Right forelimb (tissue), 1 donor: ENCODE measurements around the gene RPP30.
"Not testable (repeated sequence)": the region's sequence is repeated elsewhere in the genome, so short reads cannot be mapped to it uniquely, and the experiment has no call there.

Experiments used
- DNase-seq: peaks from one replicate; pipeline ENCODE4 v3.0.0-alpha.2; 2018

Gene RPP30

DNA sequence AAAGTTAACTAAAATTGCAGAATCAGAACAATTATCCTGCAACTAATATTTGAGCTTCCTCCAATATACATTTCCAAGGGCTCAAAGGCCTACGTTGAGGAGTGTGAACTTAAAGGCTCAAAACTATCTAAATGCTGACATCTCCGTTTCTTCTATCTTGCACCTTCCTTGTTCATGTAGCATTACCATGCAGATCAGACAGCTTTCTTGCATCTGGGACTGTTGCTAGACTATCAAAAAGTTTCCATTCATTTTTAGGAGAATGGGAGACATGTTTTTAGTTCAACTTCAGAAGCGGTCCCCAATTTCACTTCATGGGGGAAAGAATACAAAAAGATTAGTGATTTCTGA, 46.2 kb downstream of the RPP30 start:
- no peak for DNase-seq

GRCh38 chr10:90919683-90920574, 48.2 kb downstream of the RPP30 start:
- no peak for DNase-seq

- no peak for DNase-seq
Observed at GRCh38 chr10:90920986-90921666, 49.4 kb downstream of the RPP30 start, which contains the start of gene ANKRD1. TSS of gene ANKRD1 (minus strand) at chr10:90921087. CDS start at chr10:90921027, 60 bp downstream.

- DNase-seq = no peak
Observed at GRCh38 chr10:90921906-90922305, 50.1 kb downstream of the RPP30 start.

DNA sequence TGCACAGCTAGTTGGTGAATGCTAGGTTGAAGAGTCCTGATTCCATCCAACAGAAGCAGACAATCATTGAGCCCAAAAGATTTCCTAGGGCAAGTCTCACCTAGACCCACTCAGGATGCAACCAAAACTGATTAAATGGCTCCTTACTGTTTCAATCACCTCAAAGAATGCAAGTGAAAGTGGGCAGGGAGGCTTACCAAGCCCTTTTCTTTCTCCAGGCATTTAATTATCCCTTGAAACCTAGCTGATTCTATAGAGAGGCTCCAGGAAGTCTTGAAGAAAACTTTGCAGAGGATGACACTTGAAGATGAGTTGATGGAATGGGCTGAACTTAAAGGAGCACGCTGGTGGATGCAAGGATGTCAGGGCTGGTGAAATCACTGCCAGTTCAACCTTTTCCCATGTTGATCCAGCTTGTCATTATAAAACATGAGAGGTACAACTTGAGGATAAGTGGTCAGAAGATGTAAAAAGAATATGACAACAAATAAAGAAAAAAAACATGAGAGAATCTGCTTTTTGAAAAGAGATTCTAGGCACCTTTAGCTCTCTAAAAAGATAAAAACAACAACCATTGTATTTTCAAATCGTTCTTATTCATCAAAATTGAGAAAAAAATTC, 51.4 kb downstream of the RPP30 start:
- DNase-seq = no peak

DNA sequence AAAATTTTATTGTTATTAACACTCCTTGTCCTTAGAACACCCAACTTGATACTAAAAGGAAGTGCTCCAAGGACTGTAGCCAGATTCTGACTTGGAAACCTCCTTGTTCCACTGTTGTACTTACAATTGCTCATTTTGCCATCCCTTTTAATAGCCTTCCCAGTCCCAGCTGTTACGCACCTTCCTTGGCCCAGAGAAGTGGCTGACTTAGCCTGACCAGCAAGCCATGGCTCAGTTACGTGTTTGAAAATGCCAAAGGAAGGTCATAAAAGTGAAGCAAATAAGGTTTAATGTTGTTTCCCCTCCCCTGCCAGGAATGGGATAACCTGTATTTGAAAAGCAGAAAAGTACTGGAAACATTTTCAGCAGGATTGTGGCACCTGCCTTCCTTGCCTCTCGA, 52.8 kb downstream of the RPP30 start:
- no peak for DNase-seq

GRCh38 chr10:90925079-90926029, 53.6 kb downstream of the RPP30 start:
- DNase-seq = no peak

- DNase-seq = no peak
Observed at GRCh38 chr10:90927293-90927692, 55.5 kb downstream of the RPP30 start.

GRCh38 chr10:90929179-90929578, 57.4 kb downstream of the RPP30 start:
- no peak for DNase-seq

- peak; percentile 63 for DNase-seq
Observed at GRCh38 chr10:90930070-90930837, 58.5 kb downstream of the RPP30 start.

DNA sequence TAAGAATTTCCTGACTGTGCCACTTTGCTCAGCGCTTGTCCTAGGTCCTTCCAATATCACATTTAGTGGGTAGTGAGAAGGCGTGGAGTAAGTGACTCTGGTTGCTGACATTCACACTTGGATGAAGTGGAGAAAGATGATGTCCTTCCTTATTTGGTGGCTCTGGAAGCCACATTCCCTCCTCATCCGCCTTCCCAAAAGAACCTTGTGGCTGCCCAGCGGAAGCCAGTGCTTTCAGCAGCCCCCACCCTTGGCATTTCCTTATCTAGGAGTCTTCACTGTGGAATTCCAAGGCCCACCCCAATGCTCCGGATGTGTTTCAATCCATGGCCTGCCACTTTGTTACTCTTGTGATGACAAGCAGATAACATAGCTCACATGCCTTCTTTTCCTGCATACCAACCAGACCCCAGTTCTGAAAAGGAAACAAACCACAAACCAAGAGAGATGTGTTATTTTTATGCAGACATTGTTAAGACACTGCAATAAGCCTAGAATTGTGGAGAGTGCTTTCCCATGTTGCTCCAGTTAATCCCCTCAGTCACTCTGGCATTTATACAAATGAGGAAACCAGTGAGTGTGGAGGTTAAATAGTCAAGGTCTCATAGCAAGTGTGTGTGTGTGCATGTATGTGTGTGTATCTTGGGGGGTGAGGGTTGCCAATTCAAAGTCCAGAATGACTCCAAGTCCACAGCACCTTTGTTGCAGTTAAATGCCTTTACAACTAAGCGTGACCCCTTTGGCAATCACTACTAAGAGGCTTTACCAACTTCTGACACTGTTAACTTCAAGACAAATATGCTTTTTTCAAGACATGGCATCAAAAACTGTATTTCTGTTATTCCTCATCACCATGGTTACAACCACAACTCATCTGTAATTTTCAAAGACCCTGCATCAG, 59.4 kb downstream of the RPP30 start:
- peak; percentile 51 for DNase-seq

DNA sequence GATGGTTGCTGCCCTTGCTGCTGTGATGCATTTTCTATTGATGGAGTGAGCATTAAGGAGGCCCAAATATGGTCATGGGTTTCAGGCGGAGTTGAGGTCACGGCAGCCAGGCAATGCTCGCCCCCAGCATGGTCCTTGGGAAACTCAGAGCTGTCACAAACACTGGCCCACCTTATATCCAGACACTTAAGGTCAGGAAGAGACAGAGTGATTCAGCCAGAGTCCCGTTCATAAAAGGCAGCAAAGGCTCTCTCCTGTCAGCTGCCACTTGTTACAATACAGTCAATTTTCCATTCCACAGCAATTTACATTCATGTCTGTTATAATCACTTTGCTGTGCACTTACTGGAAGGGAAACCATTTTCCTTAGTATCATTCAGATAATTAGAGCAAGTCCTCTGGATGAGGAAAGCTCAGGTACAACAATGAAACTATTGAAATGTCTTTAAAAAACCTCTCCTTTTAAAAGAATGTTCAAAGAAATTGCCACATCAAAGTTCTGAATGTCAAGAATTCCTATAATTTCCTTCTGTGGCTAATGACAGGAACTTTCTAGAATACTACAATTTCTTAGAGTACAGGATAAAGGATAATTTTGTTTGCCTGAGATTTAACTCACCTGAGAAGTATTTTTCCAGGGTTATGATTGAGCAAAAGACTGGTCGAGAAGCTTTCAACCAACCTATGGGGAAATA, 64.0 kb downstream of the RPP30 start:
- DNase-seq = no peak

GRCh38 chr10:90936276-90936659, 64.5 kb downstream of the RPP30 start:
- DNase-seq = no peak

GRCh38 chr10:90937645-90938258, 66.0 kb downstream of the RPP30 start:
- DNase-seq = no peak

DNA sequence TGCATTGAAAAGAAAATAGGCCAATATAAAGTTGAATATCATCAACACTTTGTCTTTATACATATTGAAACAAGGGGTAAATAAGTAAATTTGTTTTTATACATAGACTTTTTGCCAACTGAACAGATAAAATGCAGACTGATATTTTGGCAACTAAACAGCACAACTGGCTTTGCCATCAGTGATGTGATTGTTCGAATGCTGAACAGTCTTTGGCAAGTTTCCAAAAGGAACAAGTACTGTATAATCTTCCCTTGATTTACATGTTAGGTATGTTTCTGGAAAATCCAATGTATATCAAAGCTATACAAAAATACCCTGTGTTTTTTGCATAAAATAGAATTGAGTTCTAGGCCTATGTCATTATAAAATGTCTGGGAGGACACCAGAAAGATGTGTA, 67.3 kb downstream of the RPP30 start:
- DNase-seq = no peak

GRCh38 chr10:90939648-90940047, 67.9 kb downstream of the RPP30 start:
- no peak for DNase-seq

DNA sequence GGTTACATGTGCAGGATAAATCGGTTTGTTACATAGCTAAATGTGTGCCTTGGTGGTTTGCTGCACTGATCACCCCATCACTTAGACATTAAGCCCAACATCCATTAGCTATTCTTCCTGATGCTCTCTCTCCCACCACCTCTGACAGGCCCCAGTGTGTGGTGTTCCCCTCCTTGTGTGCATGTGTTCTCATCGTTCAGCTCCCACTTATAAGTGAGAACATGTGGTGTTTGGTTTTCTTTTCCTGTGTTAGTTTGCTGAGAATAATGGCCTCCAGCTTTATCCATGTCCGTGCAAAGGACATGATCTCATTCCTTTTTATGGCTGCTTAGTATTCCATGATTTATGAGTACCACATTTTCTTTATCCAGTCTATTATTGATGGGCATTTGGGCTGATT, 71.2 kb downstream of the RPP30 start:
- not testable (repeated sequence) for DNase-seq

- no peak for DNase-seq
Observed at GRCh38 chr10:90944749-90945148, 73.0 kb downstream of the RPP30 start.

GRCh38 chr10:90945491-90946070, 73.8 kb downstream of the RPP30 start:
- DNase-seq = no peak
